ENCODE data around the gene CLDN7.
A peak's percentile ranks its signal among the peaks of the same experiment; 100 is the strongest.

The CLDN7 gene

DNA sequence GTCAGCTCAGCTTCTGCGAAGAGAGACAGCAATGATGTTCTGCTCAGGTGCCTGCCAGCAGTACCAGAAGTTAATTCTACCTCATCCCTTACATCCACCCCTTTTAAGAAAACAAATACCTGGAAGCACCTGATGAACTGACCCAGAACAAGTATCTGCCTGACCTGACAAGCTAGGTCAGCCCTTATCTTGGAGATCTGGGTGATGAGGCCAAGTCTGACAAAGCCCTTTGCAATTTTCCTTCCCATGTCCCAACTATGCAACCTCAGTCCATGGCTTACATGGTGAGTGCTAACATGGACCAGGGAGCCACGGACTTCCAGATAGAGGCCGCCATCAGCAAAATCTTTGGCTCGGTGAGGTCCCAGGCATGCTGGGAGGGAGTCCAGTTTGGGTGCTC, 38.9 kb downstream of the CLDN7 start:
- TF ChIP-seq CTCF (IDR thresholded peaks at IDR 0.05; ENCODE audit: extremely low read depth, missing control alignments): no peak
- no peak for DNase-seq (ENCODE audit: low spot score)

GRCh38 chr17:7222972-7223292, 39.3 kb downstream of the CLDN7 start:
- TF ChIP-seq CTCF (IDR thresholded peaks at IDR 0.05; ENCODE audit: extremely low read depth, missing control alignments): no peak
- no peak for DNase-seq (ENCODE audit: low spot score)

DNA sequence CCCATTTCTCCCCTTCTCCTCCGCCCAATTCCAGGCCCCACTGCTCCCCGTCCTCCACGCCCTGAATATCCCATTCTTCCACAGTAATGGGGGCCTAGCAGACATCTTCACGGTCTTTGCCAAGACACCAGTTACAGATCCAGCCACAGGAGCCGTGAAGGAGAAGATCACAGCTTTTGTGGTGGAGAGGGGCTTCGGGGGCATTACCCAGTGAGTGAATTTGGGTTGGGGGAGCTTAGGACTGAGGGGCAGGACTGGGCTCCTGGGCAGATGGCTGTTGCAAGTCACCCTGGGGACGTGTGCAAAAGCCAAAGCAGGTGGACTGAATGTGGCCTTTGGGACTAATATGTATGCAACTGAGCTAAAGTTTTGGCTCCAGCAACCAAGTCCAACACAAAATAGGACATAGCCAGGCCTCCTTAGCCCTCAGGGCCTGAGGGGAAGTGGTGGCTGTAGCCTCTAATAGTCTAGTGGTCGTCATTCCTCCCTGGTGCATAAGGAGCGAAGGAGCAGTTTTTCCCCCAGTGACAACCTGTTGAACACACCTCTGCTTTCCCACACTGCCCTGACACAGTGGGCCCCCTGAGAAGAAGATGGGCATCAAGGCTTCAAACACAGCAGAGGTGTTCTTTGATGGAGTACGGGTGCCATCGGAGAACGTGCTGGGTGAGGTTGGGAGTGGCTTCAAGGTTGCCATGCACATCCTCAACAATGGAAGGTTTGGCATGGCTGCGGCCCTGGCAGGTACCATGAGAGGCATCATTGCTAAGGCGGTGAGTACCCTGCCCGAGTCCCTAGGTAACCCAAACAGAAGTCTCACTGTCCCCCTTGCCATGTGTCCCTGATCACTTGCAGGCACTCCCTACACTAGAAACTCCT, 39.9 kb downstream of the CLDN7 start:
- DNase-seq (ENCODE audit: low spot score): no peak
- no peak for TF ChIP-seq CTCF (IDR thresholded peaks at IDR 0.05; ENCODE audit: extremely low read depth, missing control alignments)

GRCh38 chr17:7221278-7222092, 40.8 kb downstream of the CLDN7 start:
- TF ChIP-seq CTCF (IDR thresholded peaks at IDR 0.05; ENCODE audit: extremely low read depth, missing control alignments): no peak
- DNase-seq (ENCODE audit: low spot score): no peak

DNA sequence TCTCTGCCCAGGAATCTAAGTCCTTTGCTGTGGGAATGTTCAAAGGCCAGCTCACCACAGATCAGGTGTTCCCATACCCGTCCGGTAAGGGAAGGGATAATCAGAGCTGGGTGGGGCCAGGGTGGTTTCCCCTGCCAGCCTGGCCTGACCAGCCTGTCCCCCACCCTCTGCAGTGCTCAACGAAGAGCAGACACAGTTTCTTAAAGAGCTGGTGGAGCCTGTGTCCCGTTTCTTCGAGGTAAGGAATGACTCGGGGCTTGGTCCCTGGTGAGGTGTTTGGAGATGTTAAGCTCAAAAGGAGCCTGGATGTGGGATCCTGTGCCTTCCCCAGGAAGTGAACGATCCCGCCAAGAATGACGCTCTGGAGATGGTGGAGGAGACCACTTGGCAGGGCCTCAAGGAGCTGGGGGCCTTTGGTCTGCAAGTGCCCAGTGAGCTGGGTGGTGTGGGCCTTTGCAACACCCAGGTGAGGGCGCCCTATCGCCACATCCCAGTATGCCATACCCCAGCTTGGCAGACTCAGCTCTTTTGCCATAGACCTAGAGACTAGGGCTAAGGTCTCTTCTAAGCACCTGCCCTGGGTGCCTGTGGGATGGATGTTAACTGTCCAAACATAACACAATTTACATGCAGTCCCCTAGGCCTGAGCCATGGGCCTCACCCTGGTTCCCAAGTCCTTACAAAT, 41.5 kb downstream of the CLDN7 start:
- TF ChIP-seq CTCF (IDR thresholded peaks at IDR 0.05; ENCODE audit: extremely low read depth, missing control alignments): peak; percentile 50
- DNase-seq (ENCODE audit: low spot score): peak; percentile 73

GRCh38 chr17:7219812-7220592, 42.3 kb downstream of the CLDN7 start, which contains the start of the genes ACADVL and DLG4:
Gene ACADVL (plus strand): TSS chr17:7219938. CDS start chr17:7219985, 47 bp downstream.
Gene DLG4 (minus strand): TSS chr17:7219836.
- peak; percentile 94 for DNase-seq (ENCODE audit: low spot score)
- TF ChIP-seq CTCF (IDR thresholded peaks at IDR 0.05; ENCODE audit: extremely low read depth, missing control alignments): no peak
